Measurements from ENCODE around the gene CPAMD8.

CPAMD8 gene

GRCh38 chr19:16861834-16862233, 164.8 kb downstream of the CPAMD8 start:
- TF ChIP-seq CTCF (IDR thresholded peaks at IDR 0.05; ENCODE audit: control extremely low read depth, extremely low read depth, low read depth, missing control alignments), result no peak
- ChIA-PET POLR2A (interaction anchor here (0.6 kb wide), 1 partner anchor 716 kb away, joined by 6 read pairs; no protein-coding TSS in a partner anchor), CTCF (interaction anchor here (0.9 to 2.3 kb wide), 2 partner anchors 14 to 16 kb away, joined by 3 to 5 read pairs; no protein-coding TSS in a partner anchor)
- DNase-seq (ENCODE audit: extremely low spot score), result no peak

DNA sequence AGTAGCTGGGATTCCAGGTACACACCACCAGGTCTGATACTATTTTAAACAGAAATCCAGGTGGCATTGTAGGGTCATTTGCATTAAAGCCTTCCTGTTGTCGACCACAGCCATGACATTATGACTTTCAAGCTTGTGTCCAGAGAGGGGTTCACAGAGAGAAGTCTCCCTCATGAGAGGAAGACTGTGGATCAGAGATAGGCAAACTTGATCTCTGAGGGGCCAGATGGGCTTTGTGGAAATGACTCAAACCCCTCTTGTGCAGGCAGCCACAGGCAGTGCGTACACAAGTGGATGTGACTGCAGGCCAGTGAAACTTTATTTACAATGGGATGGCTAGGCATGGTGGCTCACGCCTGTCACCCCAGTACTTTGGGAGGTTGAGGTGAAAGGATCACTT, 165.6 kb downstream of the CPAMD8 start:
- TF ChIP-seq CTCF (IDR thresholded peaks at IDR 0.05; ENCODE audit: control extremely low read depth, extremely low read depth, low read depth, missing control alignments), result no peak
- no peak for DNase-seq (ENCODE audit: extremely low spot score)
- ChIA-PET CTCF (interaction anchor here (0.9 to 2.3 kb wide), 2 partner anchors 15 to 16 kb away, joined by 3 to 5 read pairs; no protein-coding TSS in a partner anchor), POLR2A (interaction anchor here (0.6 kb wide), 1 partner anchor 715 kb away, joined by 6 read pairs; no protein-coding TSS in a partner anchor)

DNA sequence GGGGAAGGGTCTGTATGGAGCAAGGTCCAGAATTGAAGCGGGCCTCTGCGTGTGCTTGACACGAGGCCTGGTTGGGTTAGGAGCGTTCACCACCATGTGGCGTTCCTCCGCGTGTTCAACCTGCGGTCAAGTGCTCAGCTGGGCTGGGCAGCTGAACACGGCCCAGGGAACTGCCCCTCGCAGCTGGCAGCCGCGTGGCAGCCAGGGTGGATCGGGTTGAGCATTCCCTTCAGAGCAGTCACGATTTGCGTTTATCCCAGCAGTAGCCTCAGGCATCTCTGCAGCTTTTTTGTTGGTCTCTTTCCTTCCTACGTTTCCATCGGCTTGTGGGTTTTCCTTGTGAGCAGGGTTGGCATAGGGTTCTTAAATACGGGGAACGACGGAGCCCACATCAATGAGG, 166.5 kb downstream of the CPAMD8 start:
- ChIA-PET CTCF (interaction anchor here (2.3 kb wide), 1 partner anchor 17 kb away, joined by 5 read pairs; no protein-coding TSS in a partner anchor), POLR2A (no interaction called here)
- no peak for TF ChIP-seq CTCF (IDR thresholded peaks at IDR 0.05; ENCODE audit: control extremely low read depth, extremely low read depth, low read depth, missing control alignments)
- no peak for DNase-seq (ENCODE audit: extremely low spot score)

DNA sequence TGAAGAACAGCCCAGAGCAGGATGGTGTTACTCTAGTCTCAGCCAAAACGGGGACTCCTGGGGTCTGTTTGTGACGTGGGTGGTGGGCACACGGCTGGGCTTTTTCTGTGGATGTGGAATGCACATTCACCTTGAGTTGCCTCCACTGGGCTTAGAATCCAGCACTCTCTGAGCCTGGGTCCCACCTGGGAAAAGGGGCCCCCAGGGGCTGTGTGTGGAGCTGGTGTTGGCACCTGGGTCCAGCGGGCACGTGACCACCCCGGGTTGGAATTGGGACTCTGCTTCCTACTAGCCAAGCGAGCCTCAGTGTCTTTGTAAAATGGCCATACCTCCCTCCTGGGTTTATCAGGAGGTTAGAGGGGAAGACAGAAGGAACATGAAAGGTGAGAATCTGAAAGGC, 167.0 kb downstream of the CPAMD8 start:
- CTCF ChIA-PET, result interaction anchor here (0.9 kb wide), 1 partner anchor 10 kb away, joined by 3 read pairs; no protein-coding TSS in a partner anchor
- DNase-seq (ENCODE audit: extremely low spot score), result no peak
- TF ChIP-seq CTCF (IDR thresholded peaks at IDR 0.05; ENCODE audit: control extremely low read depth, extremely low read depth, low read depth, missing control alignments), result no peak
- POLR2A ChIA-PET, result interaction anchor here (0.5 kb wide), 1 partner anchor 477 kb away, joined by 4 read pairs; no protein-coding TSS in a partner anchor

DNA sequence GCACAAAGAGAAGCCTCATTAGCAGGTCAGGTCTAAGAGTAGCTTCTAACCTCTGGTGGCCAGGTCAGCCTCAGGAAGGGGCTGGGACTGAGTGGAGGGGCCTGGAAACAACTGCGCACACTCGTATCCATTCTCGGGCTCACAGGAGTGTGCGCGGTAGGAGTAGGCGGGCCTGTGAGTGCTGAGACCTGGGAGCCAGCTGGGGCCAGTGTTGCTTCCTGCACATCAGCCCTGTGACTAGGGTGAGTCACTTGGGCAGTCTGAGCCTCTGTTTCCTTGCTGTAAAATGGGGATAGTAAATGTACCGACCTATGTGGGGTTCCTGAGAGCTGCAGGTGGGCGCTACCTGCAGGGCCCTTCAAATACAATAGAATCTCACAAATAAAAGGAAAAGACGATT, 170.5 kb downstream of the CPAMD8 start:
- DNase-seq (ENCODE audit: extremely low spot score), result no peak
- POLR2A ChIA-PET, result no interaction called here
- CTCF ChIA-PET, result no interaction called here
- TF ChIP-seq CTCF (IDR thresholded peaks at IDR 0.05; ENCODE audit: control extremely low read depth, extremely low read depth, low read depth, missing control alignments), result no peak

DNA sequence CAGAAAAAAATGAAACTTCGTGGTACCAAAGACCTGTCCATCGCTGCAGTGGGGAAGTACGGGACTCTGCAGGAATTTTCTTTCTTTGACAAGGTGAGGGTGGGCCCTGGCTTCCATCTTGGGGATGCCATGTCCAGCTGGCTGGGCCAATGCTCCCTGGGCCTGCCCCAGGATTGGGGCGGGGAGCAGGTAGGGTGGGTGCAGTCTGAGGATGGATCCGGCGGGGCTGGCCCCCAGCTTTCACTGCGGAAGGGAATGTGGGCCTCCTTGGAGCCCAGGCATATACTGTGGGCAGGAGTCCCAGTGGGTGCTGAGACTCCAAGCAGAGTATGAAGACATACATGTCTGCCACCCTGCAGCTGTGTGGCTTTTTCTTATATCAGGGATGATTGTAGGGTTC, 173.5 kb downstream of the CPAMD8 start:
- DNase-seq (ENCODE audit: extremely low spot score), result no peak
- CTCF ChIA-PET, result no interaction called here
- POLR2A ChIA-PET, result no interaction called here
- TF ChIP-seq CTCF (IDR thresholded peaks at IDR 0.05; ENCODE audit: control extremely low read depth, extremely low read depth, low read depth, missing control alignments), result no peak

Data from GM10248 (cell line).